ENCODE results near the gene CIRBP.

Gene CIRBP

GRCh38 chr19:1299801-1300200 is 30.7 kb downstream of the CIRBP start:
- TF ChIP-seq EGR1 (IDR thresholded peaks at IDR 0.05) (no peak), RAD21 (IDR thresholded peaks at IDR 0.05; ENCODE audit: low read depth) (no peak), FOXM1 (IDR thresholded peaks at IDR 0.05; ENCODE audit: borderline replicate concordance, low read depth) (no peak), TEAD4 (IDR thresholded peaks at IDR 0.05) (no peak), ZBTB7A (IDR thresholded peaks at IDR 0.05; ENCODE audit: low read depth) (no peak), CREB1 (IDR thresholded peaks at IDR 0.05; ENCODE audit: low read depth) (no peak), REST (IDR thresholded peaks at IDR 0.05; ENCODE audit: low read depth) (no peak), TAF1 (IDR thresholded peaks at IDR 0.05; ENCODE audit: low read depth) (no peak), TCF12 (IDR thresholded peaks at IDR 0.05; ENCODE audit: low read depth) (no peak), NFIC (IDR thresholded peaks at IDR 0.05) (no peak), USF1 (IDR thresholded peaks at IDR 0.05) (no peak), EP300 (IDR thresholded peaks at IDR 0.05; ENCODE audit: borderline replicate concordance) (no peak), YY1 (IDR thresholded peaks at IDR 0.05; ENCODE audit: low read depth) (no peak)
- TF ChIP-seq, protein P1, sequence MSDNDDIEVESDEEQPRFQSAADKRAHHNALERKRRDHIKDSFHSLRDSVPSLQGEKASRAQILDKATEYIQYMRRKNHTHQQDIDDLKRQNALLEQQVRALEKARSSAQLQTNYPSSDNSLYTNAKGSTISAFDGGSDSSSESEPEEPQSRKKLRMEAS (IDR thresholded peaks at IDR 0.05), result no peak

DNA sequence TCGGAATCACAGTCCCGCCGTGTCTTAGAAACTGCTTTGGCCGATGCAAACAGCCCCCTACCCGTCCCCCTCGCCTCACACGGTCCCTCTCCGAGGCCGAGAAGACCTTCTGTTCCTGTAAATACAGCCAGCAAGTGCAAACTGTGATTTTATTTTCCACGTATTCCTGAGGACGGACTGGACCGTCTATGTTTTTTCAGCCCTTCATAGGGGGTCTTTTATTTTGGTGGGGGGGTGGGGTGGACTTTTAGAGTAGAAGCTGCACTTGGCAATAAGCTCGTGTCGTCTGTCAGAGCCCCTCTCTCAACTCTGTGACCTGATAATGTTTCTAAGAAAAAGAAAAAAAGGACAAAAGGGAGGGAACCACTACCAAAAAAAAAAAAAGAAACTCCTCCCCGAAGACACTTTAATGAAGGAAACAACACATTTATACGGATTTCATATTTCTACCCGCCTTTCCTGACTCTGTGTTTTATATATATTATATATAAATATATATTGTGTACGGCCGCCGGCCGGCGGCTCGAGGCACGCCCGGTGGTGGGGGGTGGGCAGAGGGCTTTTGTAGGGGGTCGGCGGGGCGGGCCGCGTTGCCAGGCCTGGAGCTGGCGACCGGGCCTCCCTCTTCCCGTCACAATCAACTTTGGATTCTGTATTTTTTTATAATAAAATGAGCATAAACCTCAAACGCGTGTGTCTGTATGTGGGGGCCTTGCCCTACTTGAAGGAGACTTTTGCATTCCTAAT is 31.8 kb downstream of the CIRBP start:
- no peak for TF ChIP-seq EP300 (IDR thresholded peaks at IDR 0.05; ENCODE audit: borderline replicate concordance)
- no peak for TF ChIP-seq RAD21 (IDR thresholded peaks at IDR 0.05; ENCODE audit: low read depth)
- TF ChIP-seq REST (IDR thresholded peaks at IDR 0.05; ENCODE audit: low read depth), result no peak
- TF ChIP-seq TEAD4 (IDR thresholded peaks at IDR 0.05), result no peak
- TF ChIP-seq USF1 (IDR thresholded peaks at IDR 0.05), result no peak
- no peak for TF ChIP-seq ZBTB7A (IDR thresholded peaks at IDR 0.05; ENCODE audit: low read depth)
- TF ChIP-seq TAF1 (IDR thresholded peaks at IDR 0.05; ENCODE audit: low read depth), result no peak
- TF ChIP-seq TCF12 (IDR thresholded peaks at IDR 0.05; ENCODE audit: low read depth), result no peak

DNA sequence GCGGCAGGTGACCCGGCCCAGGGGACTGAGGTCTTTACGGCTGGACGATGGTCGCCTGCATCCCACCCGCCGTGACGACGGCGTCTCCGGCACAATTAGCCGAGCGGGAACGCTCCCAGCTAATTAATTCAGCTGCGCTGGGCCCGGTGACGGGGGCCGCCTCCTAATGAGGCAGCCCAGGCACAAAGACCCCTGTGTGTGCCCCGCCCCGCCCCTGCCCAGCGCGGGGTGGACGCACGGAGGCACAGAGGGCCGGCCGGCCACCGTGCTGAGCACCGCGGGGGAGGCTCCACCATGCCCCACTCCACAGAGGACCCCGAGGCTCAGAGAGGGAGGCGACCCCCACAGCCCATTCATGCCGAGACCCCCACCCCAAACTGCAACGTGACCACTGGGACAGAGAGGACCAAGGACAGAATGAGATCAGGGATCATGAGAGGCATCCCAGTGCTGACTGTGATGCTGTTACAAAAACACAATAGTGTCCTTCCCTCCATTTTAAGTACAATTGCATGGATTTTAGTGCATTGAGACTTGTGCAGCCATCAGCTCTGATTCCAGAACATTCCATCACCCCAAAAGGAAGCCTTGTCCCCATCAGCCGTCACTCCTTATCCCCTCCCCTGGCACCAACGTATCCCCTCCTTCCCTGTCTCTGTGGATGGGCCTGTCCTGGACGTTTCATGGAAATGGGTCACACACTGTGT is 33.6 kb downstream of the CIRBP start:
- TF ChIP-seq TCF12 (IDR thresholded peaks at IDR 0.05; ENCODE audit: low read depth) (no peak), YY1 (IDR thresholded peaks at IDR 0.05; ENCODE audit: low read depth) (no peak), ZBTB7A (IDR thresholded peaks at IDR 0.05; ENCODE audit: low read depth) (no peak), CEBPB (IDR thresholded peaks at IDR 0.05) (no peak), TEAD4 (IDR thresholded peaks at IDR 0.05) (no peak), FOXM1 (IDR thresholded peaks at IDR 0.05; ENCODE audit: borderline replicate concordance, low read depth) (no peak)

DNA sequence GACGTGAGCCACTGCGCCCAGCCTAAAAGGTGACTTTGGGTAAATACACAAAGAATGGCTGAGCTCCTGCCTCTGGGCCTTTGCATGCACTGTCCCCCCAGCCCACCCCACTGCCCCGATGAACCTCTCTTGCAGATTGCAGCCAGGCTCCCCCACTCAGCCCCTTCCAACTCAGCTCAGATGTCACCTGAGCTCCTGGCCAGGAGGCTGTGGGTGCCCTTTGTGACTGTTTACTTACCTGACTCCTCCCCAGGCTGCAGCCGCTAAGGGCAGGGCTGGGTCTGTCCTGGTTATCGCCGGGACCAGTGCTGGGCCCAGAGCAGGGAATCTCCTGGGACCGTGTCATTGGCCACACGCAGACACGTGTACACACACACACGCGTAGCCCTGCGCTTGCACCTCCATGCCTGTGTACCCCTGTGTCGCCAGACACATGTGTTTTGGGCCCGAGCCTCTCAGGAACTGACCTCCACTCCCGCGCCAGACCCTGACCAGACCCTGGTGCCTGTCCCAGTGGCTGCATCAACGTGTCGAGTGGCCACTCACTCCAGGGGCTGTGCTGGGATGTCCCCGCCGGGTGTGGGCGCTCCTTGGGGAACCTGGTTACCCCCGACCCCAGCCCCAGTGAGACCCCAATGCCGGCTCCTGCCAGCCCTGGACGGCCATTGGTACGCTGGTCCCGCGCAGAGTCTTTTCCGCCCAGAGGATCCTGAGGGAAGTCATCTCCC is 35.2 kb downstream of the CIRBP start:
- TF ChIP-seq TCF12 (IDR thresholded peaks at IDR 0.05; ENCODE audit: low read depth) (no peak), TAF1 (IDR thresholded peaks at IDR 0.05; ENCODE audit: low read depth) (no peak), CEBPB (IDR thresholded peaks at IDR 0.05) (no peak), FOXM1 (IDR thresholded peaks at IDR 0.05; ENCODE audit: borderline replicate concordance, low read depth) (no peak), EGR1 (IDR thresholded peaks at IDR 0.05) (no peak), REST (IDR thresholded peaks at IDR 0.05; ENCODE audit: low read depth) (no peak), CREB1 (IDR thresholded peaks at IDR 0.05; ENCODE audit: low read depth) (no peak), NFIC (IDR thresholded peaks at IDR 0.05) (no peak), EP300 (IDR thresholded peaks at IDR 0.05; ENCODE audit: borderline replicate concordance) (no peak), RAD21 (IDR thresholded peaks at IDR 0.05; ENCODE audit: low read depth) (no peak), YY1 (IDR thresholded peaks at IDR 0.05; ENCODE audit: low read depth) (no peak)
- TF ChIP-seq, protein P1 (IDR thresholded peaks at IDR 0.05), result no peak

All from Ishikawa (cell line).